Mesendoderm (in vitro differentiated cells): ENCODE data around the gene PDGFA.

Experiments
- DNase-seq: peaks from one replicate; pipeline ENCODE4 v3.0.0; 2013
- H2AK5ac ChIP-seq: 2 replicates; pipeline ENCODE4 v1.6.1; 2013; ENCODE audit warnings: low read length, inconsistent platforms
- H2BK120ac ChIP-seq: 2 replicates; pipeline ENCODE4 v1.6.1; 2013; ENCODE audit warnings: low read depth, mild to moderate bottlenecking, low read length, moderate library complexity, mixed read lengths
- H2BK15ac ChIP-seq: replicated peaks from 2 replicates; pipeline ENCODE4 v1.6.1; 2013; ENCODE audit warnings: low read depth, mild to moderate bottlenecking, moderate library complexity
- H2BK5ac ChIP-seq: 2 replicates; pipeline ENCODE4 v1.6.1; 2013; ENCODE audit warnings: low read length, inconsistent platforms
- H3K18ac ChIP-seq: 2 replicates; pipeline ENCODE4 v1.6.1; 2013; ENCODE audit warnings: mild to moderate bottlenecking, low read length, mixed read lengths
- H3K23ac ChIP-seq: one replicate; pipeline ENCODE4 v1.6.1; 2013; ENCODE audit warnings: low read length
- H3K27ac ChIP-seq: 2 replicates; pipeline ENCODE4 v1.5.1; 2013; ENCODE audit warnings: low read depth, mild to moderate bottlenecking, inconsistent platforms, low read length, moderate library complexity
- H3K27me3 ChIP-seq: 2 replicates; pipeline ENCODE4 v1.6.1; 2013; ENCODE audit warnings: low read length, control low read depth, mild to moderate bottlenecking, inconsistent platforms; ENCODE audit not compliant: insufficient read depth, poor library complexity
- H3K36me3 ChIP-seq: 2 replicates; pipeline ENCODE4 v1.6.1; 2013; ENCODE audit warnings: low read length, inconsistent platforms; ENCODE audit not compliant: control insufficient read depth, insufficient read depth
- H3K4ac ChIP-seq: one replicate; pipeline ENCODE4 v1.6.1; 2013; ENCODE audit warnings: low read depth, mild to moderate bottlenecking, low read length, moderate library complexity
- H3K4me1 ChIP-seq: 2 replicates; pipeline ENCODE4 v1.6.1; 2013; ENCODE audit warnings: low read depth, low read length, inconsistent platforms; ENCODE audit not compliant: control insufficient read depth
- H3K4me2 ChIP-seq: 2 replicates; pipeline ENCODE4 v1.6.1; 2013; ENCODE audit warnings: low read length
- H3K4me3 ChIP-seq: 2 replicates; pipeline ENCODE4 v1.5.1; 2013; ENCODE audit warnings: mild to moderate bottlenecking, low read length
- H3K56ac ChIP-seq: one replicate; pipeline ENCODE4 v1.6.1; 2013; ENCODE audit warnings: low read length
- H3K79me1 ChIP-seq: 2 replicates; pipeline ENCODE4 v1.6.1; 2013; ENCODE audit warnings: low read length, inconsistent platforms
- H3K79me2 ChIP-seq: 2 replicates; pipeline ENCODE4 v1.6.1; 2013; ENCODE audit warnings: mild to moderate bottlenecking, low read length; ENCODE audit not compliant: control insufficient read depth, insufficient read depth
- H3K9ac ChIP-seq: 2 replicates; pipeline ENCODE4 v1.6.1; 2013; ENCODE audit warnings: low read length, inconsistent platforms
- H4K5ac ChIP-seq: one replicate; pipeline ENCODE4 v1.6.1; 2013; ENCODE audit warnings: low read length
- H4K8ac ChIP-seq: one replicate; pipeline ENCODE4 v1.6.1; 2013; ENCODE audit warnings: low read depth, mild to moderate bottlenecking, control low read depth, low read length, moderate library complexity
- WGBS: extraction: QIAGEN DNeasy Blood & Tissue Kit; methylation state at CpG from one replicate; pipeline ENCODE4 v1.1.7; 2013; ENCODE audit warnings: low lambda C conversion rate, missing lambda C conversion rate; ENCODE audit not compliant: insufficient coverage; ENCODE audit errors: extremely low coverage; 5-methylcytosine and 5-hydroxymethylcytosine counted together

PDGFA gene

DNA sequence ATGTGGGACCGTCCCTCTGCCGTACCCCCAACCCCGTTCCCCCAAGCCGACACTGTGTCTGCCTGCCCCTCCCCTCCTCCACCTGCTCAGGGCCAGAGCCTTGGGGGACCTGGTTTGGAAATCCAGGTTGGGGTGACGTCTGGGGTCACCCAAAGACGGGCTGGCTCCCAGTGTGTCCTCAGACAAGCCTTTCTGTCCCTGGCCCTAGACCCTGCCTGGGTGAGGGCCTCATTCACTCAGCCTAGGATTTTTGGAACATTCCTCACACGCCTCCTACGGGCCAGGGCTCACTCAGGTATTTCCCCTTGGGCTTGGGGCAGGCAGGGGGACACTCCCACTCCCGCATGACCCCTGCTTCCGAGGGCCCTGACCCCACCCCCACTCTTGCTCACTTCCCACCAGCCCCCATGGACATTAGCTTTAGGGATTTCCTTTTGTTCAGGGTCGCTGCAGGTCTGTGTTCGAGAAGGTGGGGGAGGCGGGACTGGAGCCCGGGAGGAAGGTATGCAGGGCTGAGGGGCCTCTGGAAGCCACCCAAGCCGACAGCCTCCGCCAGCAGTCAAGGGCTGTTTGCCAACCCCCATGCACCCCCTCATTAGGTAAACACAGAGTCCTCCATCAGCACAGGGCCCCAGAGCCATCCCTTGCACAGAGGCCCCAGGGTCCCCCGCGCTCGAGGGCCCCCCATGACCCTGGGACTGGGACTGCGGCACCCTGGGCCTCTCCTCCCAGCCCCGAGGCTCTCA, 35.1 kb downstream of the PDGFA start:
- DNase-seq = peak; percentile 68
- H3K9ac ChIP-seq = no peak overlapping the region
- H3K27me3 ChIP-seq = no peaks in the 10 kb centered on the region
- H3K23ac ChIP-seq = no peak overlapping the region
- H3K18ac ChIP-seq = peak overlapping the region; percentile 22
- H2BK120ac ChIP-seq = no peak overlapping the region
- no peak overlapping the region for H3K27ac ChIP-seq
- no peaks in the 10 kb centered on the region for H3K79me2 ChIP-seq
- no peak overlapping the region for H2BK15ac ChIP-seq
- H3K4me2 ChIP-seq = no peak overlapping the region
- no peaks in the 10 kb centered on the region for H3K36me3 ChIP-seq
- H3K79me1 ChIP-seq = no peaks in the 10 kb centered on the region
- no peak overlapping the region for H2AK5ac ChIP-seq
- H4K8ac ChIP-seq = no peak overlapping the region
- peaks cover 1% of the 10 kb centered on the region for H3K4me1 ChIP-seq
- no peak overlapping the region for H4K5ac ChIP-seq
- no CpG with 5 or more reads among the region's 21 CpGs for WGBS
- no peak overlapping the region for H3K4me3 ChIP-seq
- no peak overlapping the region for H3K4ac ChIP-seq
- H2BK5ac ChIP-seq = no peak overlapping the region
- H3K56ac ChIP-seq = peak overlapping the region; percentile 20

GRCh38 chr7:483656-484355, 35.8 kb downstream of the PDGFA start:
- H3K27me3 ChIP-seq = no peaks in the 10 kb centered on the region
- no peak for DNase-seq
- no peak overlapping the region for H3K18ac ChIP-seq
- H3K9ac ChIP-seq = no peak overlapping the region
- H3K23ac ChIP-seq = no peak overlapping the region
- H3K4me3 ChIP-seq = no peak overlapping the region
- no peaks in the 10 kb centered on the region for H3K36me3 ChIP-seq
- no peak overlapping the region for H3K56ac ChIP-seq
- WGBS = no CpG with 5 or more reads among the region's 10 CpGs
- H4K8ac ChIP-seq = no peak overlapping the region
- no peak overlapping the region for H3K27ac ChIP-seq
- no peak overlapping the region for H4K5ac ChIP-seq
- no peaks in the 10 kb centered on the region for H3K79me2 ChIP-seq
- H2BK120ac ChIP-seq = no peak overlapping the region
- H3K4ac ChIP-seq = no peak overlapping the region
- no peak overlapping the region for H3K4me2 ChIP-seq
- no peak overlapping the region for H2AK5ac ChIP-seq
- no peak overlapping the region for H2BK15ac ChIP-seq
- H2BK5ac ChIP-seq = no peak overlapping the region
- no peaks in the 10 kb centered on the region for H3K79me1 ChIP-seq
- H3K4me1 ChIP-seq = peaks cover 1% of the 10 kb centered on the region

DNA sequence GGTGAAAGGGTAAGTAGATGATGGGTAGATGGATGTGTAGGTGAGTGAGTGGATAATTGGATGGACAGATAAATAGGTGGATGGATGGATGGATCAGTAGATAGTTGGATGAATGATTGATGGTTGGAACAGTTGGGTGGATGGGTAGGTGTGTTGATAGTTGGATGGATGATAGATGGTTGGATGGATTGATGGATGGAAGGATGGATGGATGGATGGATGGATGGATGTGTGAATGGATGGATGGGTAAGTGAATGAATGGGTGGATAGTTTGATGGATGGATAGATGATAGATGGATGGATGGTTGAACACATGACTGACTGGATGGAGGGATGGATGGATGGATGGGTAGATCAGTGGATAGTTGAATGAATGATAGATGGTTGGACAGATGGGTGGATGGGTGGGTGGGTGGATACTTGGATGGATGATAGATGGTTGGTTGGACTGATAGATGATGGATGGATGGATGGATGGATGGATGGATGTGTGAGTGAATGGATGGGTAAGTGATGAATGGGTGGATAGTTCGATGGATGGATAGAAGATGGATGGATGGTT, 37.0 kb downstream of the PDGFA start:
- DNase-seq = no peak
- H3K56ac ChIP-seq = no peak overlapping the region
- H2BK5ac ChIP-seq = no peak overlapping the region
- no peak overlapping the region for H3K4me3 ChIP-seq
- no peaks in the 10 kb centered on the region for H3K36me3 ChIP-seq
- no peaks in the 10 kb centered on the region for H3K79me1 ChIP-seq
- H3K18ac ChIP-seq = no peak overlapping the region
- peaks cover 1% of the 10 kb centered on the region for H3K4me1 ChIP-seq
- no peak overlapping the region for H3K4ac ChIP-seq
- no peak overlapping the region for H2AK5ac ChIP-seq
- no peak overlapping the region for H2BK120ac ChIP-seq
- H4K5ac ChIP-seq = no peak overlapping the region
- H3K79me2 ChIP-seq = no peaks in the 10 kb centered on the region
- H3K4me2 ChIP-seq = no peak overlapping the region
- H3K23ac ChIP-seq = no peak overlapping the region
- H4K8ac ChIP-seq = no peak overlapping the region
- H3K27ac ChIP-seq = no peak overlapping the region
- H3K9ac ChIP-seq = no peak overlapping the region
- no peaks in the 10 kb centered on the region for H3K27me3 ChIP-seq
- WGBS = 100% methylated on average over 1 of the region's 1 CpG
- no peak overlapping the region for H2BK15ac ChIP-seq

GRCh38 chr7:481219-481930, 38.3 kb downstream of the PDGFA start:
- Histone ChIP-seq H2BK120ac (no peak overlapping the region), H3K4me3 (no peak overlapping the region), H3K9ac (no peak overlapping the region), H3K23ac (no peak overlapping the region), H3K4me1 (peaks cover 1% of the 10 kb centered on the region), H3K18ac (no peak overlapping the region), H3K4ac (no peak overlapping the region), H4K5ac (no peak overlapping the region), H3K27me3 (no peaks in the 10 kb centered on the region), H3K36me3 (no peaks in the 10 kb centered on the region), H2AK5ac (no peak overlapping the region), H2BK15ac (no peak overlapping the region), H3K56ac (peak overlapping the region; percentile 42), H4K8ac (no peak overlapping the region), H2BK5ac (no peak overlapping the region), H3K79me1 (no peaks in the 10 kb centered on the region), H3K4me2 (no peak overlapping the region), H3K79me2 (no peaks in the 10 kb centered on the region), H3K27ac (no peak overlapping the region)
- no CpG with 5 or more reads among the region's 15 CpGs for WGBS
- DNase-seq = no peak

- Histone ChIP-seq H3K79me1 (no peaks in the 10 kb centered on the region), H2BK15ac (no peak overlapping the region), H3K9ac (no peak overlapping the region), H2BK5ac (no peak overlapping the region), H3K27me3 (no peaks in the 10 kb centered on the region), H4K8ac (no peak overlapping the region), H3K56ac (peak overlapping the region; percentile 42), H2AK5ac (no peak overlapping the region), H3K27ac (no peak overlapping the region), H3K4me1 (peaks cover 1% of the 10 kb centered on the region), H3K79me2 (no peaks in the 10 kb centered on the region), H4K5ac (no peak overlapping the region), H3K36me3 (no peaks in the 10 kb centered on the region), H2BK120ac (no peak overlapping the region), H3K4me2 (no peak overlapping the region), H3K4me3 (no peak overlapping the region), H3K4ac (no peak overlapping the region), H3K18ac (no peak overlapping the region), H3K23ac (peak overlapping the region; percentile 24)
- WGBS = no CpG with 5 or more reads among the region's 14 CpGs
- DNase-seq = no peak
Observed at GRCh38 chr7:480531-481218, 39.0 kb downstream of the PDGFA start.
